ENCODE results near the gene TNFSF4. TPM values are rescaled to one million over a fixed set of nuclear protein-coding genes. Genes with fewer than 3 reads are reported as not detected.

The TNFSF4 gene
- total RNA-seq, 4 donors from 2014 or later: 0.87 to 5.1 (median 1.4) TPM

GRCh38 chr1:173175514-173176145, 31.5 kb downstream of the TNFSF4 start:
- no peak for TF ChIP-seq EP300 (IDR thresholded peaks at IDR 0.05)
- H3K9me3 ChIP-seq: peaks cover 0 to 50% (median 5%) of the 10 kb centered on the region in 4 donors
- no peaks in the 10 kb centered on the region for H3K4me1 ChIP-seq
- no peaks in the 10 kb centered on the region for H3K36me3 ChIP-seq
- 83 to 95% methylated on average over 2 of the region's 2 CpGs for WGBS, 2 donors
- no peaks in the 10 kb centered on the region for H3K27me3 ChIP-seq
- DNase-seq (ENCODE audit: low spot score in 2 of 2): no peak
- no peak overlapping the region for H3K27ac ChIP-seq
- no peak overlapping the region for H3K4me3 ChIP-seq

- TF ChIP-seq CTCF (IDR thresholded peaks at IDR 0.05) (no peak), POLR2A (IDR thresholded peaks at IDR 0.05) (no peak), EP300 (IDR thresholded peaks at IDR 0.05) (no peak)
- H3K27me3 ChIP-seq: no peaks in the 10 kb centered on the region
Measured at GRCh38 chr1:173173388-173173787, 33.7 kb downstream of the TNFSF4 start.

GRCh38 chr1:173171152-173171551, 36.0 kb downstream of the TNFSF4 start:
- H3K27ac ChIP-seq: no peak overlapping the region
- H3K27me3 ChIP-seq: no peaks in the 10 kb centered on the region
- WGBS, 2 donors: 90 to 95% methylated on average over 2 of the region's 2 CpGs
- no peak for TF ChIP-seq POLR2A (IDR thresholded peaks at IDR 0.05)
- no peak for TF ChIP-seq CTCF (IDR thresholded peaks at IDR 0.05)
- no peaks in the 10 kb centered on the region for H3K36me3 ChIP-seq
- H3K4me3 ChIP-seq: no peak overlapping the region
- DNase-seq (ENCODE audit: low spot score in 2 of 2): no peak
- H3K9me3 ChIP-seq: peaks cover 0 to 42% (median 3%) of the 10 kb centered on the region in 4 donors
- H3K4me1 ChIP-seq: no peaks in the 10 kb centered on the region

More at GRCh38 chr1:173173388-173173787, 33.7 kb downstream of the TNFSF4 start:
- Histone ChIP-seq H3K9me3 (peaks cover 0 to 47% (median 5%) of the 10 kb centered on the region in 4 donors), H3K27ac (no peak overlapping the region), H3K4me3 (no peak overlapping the region), H3K4me1 (no peaks in the 10 kb centered on the region), H3K36me3 (no peaks in the 10 kb centered on the region)
- WGBS, 2 donors: 88 to 89% methylated on average over 4 of the region's 4 CpGs
- DNase-seq (ENCODE audit: low spot score in 2 of 2): no peak

GRCh38 chr1:173168941-173169340, 38.2 kb downstream of the TNFSF4 start:
- WGBS, 2 donors: 92 to 98% methylated on average over 2 of the region's 2 CpGs
- Histone ChIP-seq H3K4me1 (no peaks in the 10 kb centered on the region), H3K36me3 (no peaks in the 10 kb centered on the region), H3K4me3 (no peak overlapping the region), H3K27ac (no peak overlapping the region), H3K9me3 (peaks cover 0 to 36% (median 3%) of the 10 kb centered on the region in 4 donors), H3K27me3 (no peaks in the 10 kb centered on the region)
- no peak for TF ChIP-seq EP300 (IDR thresholded peaks at IDR 0.05)
- no peak for TF ChIP-seq POLR2A (IDR thresholded peaks at IDR 0.05)
- no peak for TF ChIP-seq CTCF (IDR thresholded peaks at IDR 0.05)
- DNase-seq (ENCODE audit: low spot score in 2 of 2): no peak

- Histone ChIP-seq H3K4me3 (no peak overlapping the region), H3K27ac (no peak overlapping the region), H3K27me3 (no peaks in the 10 kb centered on the region), H3K4me1 (no peaks in the 10 kb centered on the region), H3K9me3 (no peaks in the 10 kb centered on the region), H3K36me3 (no peaks in the 10 kb centered on the region)
- no peak for TF ChIP-seq CTCF (IDR thresholded peaks at IDR 0.05)
- no peak for TF ChIP-seq POLR2A (IDR thresholded peaks at IDR 0.05)
- no peak for TF ChIP-seq EP300 (IDR thresholded peaks at IDR 0.05)
- DNase-seq (ENCODE audit: low spot score in 2 of 2): no peak
- WGBS, 2 donors: 49 to 56% methylated on average over 7 of the region's 7 CpGs
Measured at GRCh38 chr1:173164686-173165085, 42.4 kb downstream of the TNFSF4 start.

All from tibial nerve (tissue), 4 donors.